Neuronal stem cell (in vitro differentiated cells): Measurements from ENCODE around the gene SNX12.

ENCODE experiments used
- DNase-seq: peaks from one replicate; pipeline ENCODE4 v3.0.0-alpha.2; 2013; ENCODE audit warnings: low spot score
- H2AFZ ChIP-seq: one replicate; pipeline ENCODE4 v1.6.1; 2013; ENCODE audit warnings: mild to moderate bottlenecking, low read length, inconsistent platforms
- H2AK5ac ChIP-seq: 2 replicates; pipeline ENCODE4 v1.6.1; 2013; ENCODE audit warnings: low read depth, mild to moderate bottlenecking, inconsistent platforms, low read length, moderate library complexity, mixed read lengths
- H2BK120ac ChIP-seq: 2 replicates; pipeline ENCODE4 v1.6.1; 2013; ENCODE audit warnings: low read depth, mild to moderate bottlenecking, inconsistent platforms, low read length, moderate library complexity, mixed read lengths
- H2BK12ac ChIP-seq: one replicate; pipeline ENCODE4 v1.6.1; 2013; ENCODE audit warnings: low read length, inconsistent platforms
- H2BK15ac ChIP-seq: 2 replicates; pipeline ENCODE4 v1.6.1; 2013; ENCODE audit warnings: mild to moderate bottlenecking, low read length, inconsistent platforms, mixed read lengths
- H2BK5ac ChIP-seq: one replicate; pipeline ENCODE4 v1.6.1; 2013; ENCODE audit warnings: inconsistent platforms, mild to moderate bottlenecking, low read length, moderate library complexity
- H3K14ac ChIP-seq: one replicate; pipeline ENCODE4 v1.6.1; 2013; ENCODE audit warnings: low read length, inconsistent platforms
- H3K18ac ChIP-seq: 2 replicates; pipeline ENCODE4 v1.6.1; 2013; ENCODE audit warnings: low read length, inconsistent platforms
- H3K23ac ChIP-seq: 2 replicates; pipeline ENCODE4 v1.6.1; 2013; ENCODE audit warnings: low read depth, mild to moderate bottlenecking, mixed read lengths, low read length, inconsistent platforms; ENCODE audit not compliant: poor library complexity
- H3K27ac ChIP-seq: replicated peaks from 3 replicates; pipeline ENCODE4 v1.5.1; 2013; ENCODE audit warnings: low read length, inconsistent platforms
- H3K27me3 ChIP-seq, 3 experiments: 2 replicates each; pipeline ENCODE4 v1.6.1; 2013; ENCODE audit warnings: low read length in 3 of 3, mild to moderate bottlenecking in 2 of 3, inconsistent platforms in 1 of 3, low read depth in 1 of 3, mixed read lengths in 1 of 3, moderate library complexity in 1 of 3; ENCODE audit not compliant: control insufficient read depth in 3 of 3, insufficient read depth in 3 of 3
- H3K36me3 ChIP-seq, 2 donors: replicated peaks in 1 of 2; 2 replicates each; pipeline ENCODE4 v1.6.1; 2013; ENCODE audit warnings: low read length in 2 of 2; ENCODE audit not compliant: control insufficient read depth in 2 of 2, insufficient read depth in 2 of 2
- H3K4ac ChIP-seq: 2 replicates; pipeline ENCODE4 v1.6.1; 2013; ENCODE audit warnings: inconsistent platforms, mild to moderate bottlenecking, low read length, moderate library complexity
- H3K4me1 ChIP-seq, 2 donors: 1 replicate in 1 of 2; 2 replicates in 1 of 2; pipeline ENCODE4 v1.6.1; 2013; ENCODE audit warnings: low read length in 2 of 2, low read depth in 1 of 2; ENCODE audit not compliant: control insufficient read depth in 2 of 2, insufficient read depth in 1 of 2
- H3K4me2 ChIP-seq: one replicate; pipeline ENCODE4 v1.6.1; 2013; ENCODE audit warnings: mild to moderate bottlenecking, low read length, inconsistent platforms; ENCODE audit not compliant: insufficient read depth, poor library complexity, severe bottlenecking
- H3K4me3 ChIP-seq, 2 donors: 2 replicates each; pipeline ENCODE4 v1.5.1; 2013; ENCODE audit warnings: low read length in 2 of 2, mild to moderate bottlenecking in 2 of 2, inconsistent platforms in 1 of 2, moderate library complexity in 1 of 2
- H3K79me1 ChIP-seq: one replicate; pipeline ENCODE4 v1.6.1; 2013; ENCODE audit warnings: low read depth, mild to moderate bottlenecking, inconsistent platforms, low read length, moderate library complexity
- H3K9ac ChIP-seq: one replicate; pipeline ENCODE4 v1.6.1; 2013; ENCODE audit warnings: mild to moderate bottlenecking, low read depth, low read length, inconsistent platforms; ENCODE audit not compliant: poor library complexity
- H3K9me3 ChIP-seq, 2 donors: replicated peaks in 1 of 2; 2 replicates each; pipeline versions ENCODE3 to v1.6.1; 2013; ENCODE audit warnings: low read length in 2 of 2, mild to moderate bottlenecking in 2 of 2, inconsistent platforms in 1 of 2, low read depth in 1 of 2, mixed read lengths in 1 of 2, moderate library complexity in 1 of 2; ENCODE audit not compliant: control insufficient read depth in 2 of 2, insufficient read depth in 1 of 2
- H4K8ac ChIP-seq: one replicate; pipeline ENCODE4 v1.6.1; 2013; ENCODE audit warnings: low read depth, mild to moderate bottlenecking, inconsistent platforms, low read length, moderate library complexity
- H4K91ac ChIP-seq: one replicate; pipeline ENCODE4 v1.6.1; 2013; ENCODE audit warnings: low read length, low read depth, mild to moderate bottlenecking, inconsistent platforms; ENCODE audit not compliant: poor library complexity
- WGBS, 2 donors: extraction: QIAGEN DNeasy Blood & Tissue Kit; methylation state at CpG; one replicate each; pipeline ENCODE4 v1.1.7; 2013; ENCODE audit warnings: missing lambda C conversion rate in 2 of 2, mixed read lengths in 1 of 2; ENCODE audit not compliant: insufficient read length in 2 of 2, insufficient replicate concordance in 1 of 2; ENCODE audit errors: extremely low coverage in 2 of 2; 5-methylcytosine and 5-hydroxymethylcytosine counted together

The SNX12 gene

GRCh38 chrX:71105628-71106027 is 37.5 kb upstream of the SNX12 start:
- no peak overlapping the region for H3K9ac ChIP-seq
- no peak overlapping the region for H4K8ac ChIP-seq
- no peak overlapping the region for H2AFZ ChIP-seq
- no peak overlapping the region for H3K14ac ChIP-seq
- H3K4ac ChIP-seq: no peak overlapping the region
- H3K27ac ChIP-seq: no peak overlapping the region
- peaks cover 14 to 16% of the 10 kb centered on the region in 2 donors for H3K4me1 ChIP-seq
- peaks cover 0 to 11% (median 0%) of the 10 kb centered on the region in 3 experiments for H3K27me3 ChIP-seq
- DNase-seq: no peak
- H2BK120ac ChIP-seq: no peak overlapping the region
- no peak overlapping the region for H4K91ac ChIP-seq
- no CpG with 5 or more reads among the region's 3 CpGs for WGBS, 2 donors
- H2BK12ac ChIP-seq: no peak overlapping the region
- no peaks in the 10 kb centered on the region for H3K36me3 ChIP-seq
- no peak overlapping the region for H3K4me3 ChIP-seq
- no peaks in the 10 kb centered on the region for H3K79me1 ChIP-seq
- H2BK5ac ChIP-seq: no peak overlapping the region
- H3K18ac ChIP-seq: no peak overlapping the region
- no peak overlapping the region for H2BK15ac ChIP-seq
- no peak overlapping the region for H3K23ac ChIP-seq
- H3K9me3 ChIP-seq: no peaks in the 10 kb centered on the region
- no peak overlapping the region for H3K4me2 ChIP-seq
- no peak overlapping the region for H2AK5ac ChIP-seq

- H3K4ac ChIP-seq: no peak overlapping the region
- no peak overlapping the region for H3K4me2 ChIP-seq
- peak overlapping the region; percentile 43 for H4K8ac ChIP-seq
- H3K27me3 ChIP-seq: peaks cover 0 to 14% (median 0%) of the 10 kb centered on the region in 3 experiments
- no peaks in the 10 kb centered on the region for H3K9me3 ChIP-seq
- no peak overlapping the region for H3K9ac ChIP-seq
- no peaks in the 10 kb centered on the region for H3K36me3 ChIP-seq
- H3K27ac ChIP-seq: peak overlapping the region; percentile 72
- no peak overlapping the region for H3K14ac ChIP-seq
- no peak overlapping the region for H4K91ac ChIP-seq
- no peak overlapping the region for H2BK15ac ChIP-seq
- no peak for DNase-seq
- H2AFZ ChIP-seq: peak overlapping the region; percentile 78
- no peaks in the 10 kb centered on the region for H3K79me1 ChIP-seq
- WGBS, 2 donors: no CpG with 5 or more reads among the region's 10 CpGs
- H2BK120ac ChIP-seq: no peak overlapping the region
- no peak overlapping the region for H2AK5ac ChIP-seq
- H3K4me3 ChIP-seq: no peak overlapping the region
- H2BK5ac ChIP-seq: no peak overlapping the region
- H3K23ac ChIP-seq: no peak overlapping the region
- no peak overlapping the region for H2BK12ac ChIP-seq
- peaks cover 16 to 19% of the 10 kb centered on the region in 2 donors for H3K4me1 ChIP-seq
- no peak overlapping the region for H3K18ac ChIP-seq
Observed at GRCh38 chrX:71103110-71103983, 35.2 kb upstream of the SNX12 start.

GRCh38 chrX:71102292-71102691 is 34.2 kb upstream of the SNX12 start:
- no peak overlapping the region for H3K4me2 ChIP-seq
- no peaks in the 10 kb centered on the region for H3K36me3 ChIP-seq
- H3K27me3 ChIP-seq: peaks cover 0 to 20% (median 2%) of the 10 kb centered on the region in 3 experiments
- H3K4me3 ChIP-seq: no peak overlapping the region
- WGBS, 2 donors: no CpG with 5 or more reads among the region's 3 CpGs
- no peak overlapping the region for H3K18ac ChIP-seq
- H2BK120ac ChIP-seq: no peak overlapping the region
- H3K27ac ChIP-seq: no peak overlapping the region
- H4K91ac ChIP-seq: no peak overlapping the region
- peaks cover 16 to 17% of the 10 kb centered on the region in 2 donors for H3K4me1 ChIP-seq
- no peak overlapping the region for H3K9ac ChIP-seq
- H2BK5ac ChIP-seq: no peak overlapping the region
- H2AFZ ChIP-seq: no peak overlapping the region
- no peaks in the 10 kb centered on the region for H3K79me1 ChIP-seq
- H3K23ac ChIP-seq: no peak overlapping the region
- no peak overlapping the region for H2BK12ac ChIP-seq
- H3K14ac ChIP-seq: no peak overlapping the region
- H2BK15ac ChIP-seq: no peak overlapping the region
- no peak overlapping the region for H3K4ac ChIP-seq
- H3K9me3 ChIP-seq: no peaks in the 10 kb centered on the region
- DNase-seq: no peak
- H2AK5ac ChIP-seq: no peak overlapping the region
- no peak overlapping the region for H4K8ac ChIP-seq

- H2BK120ac ChIP-seq: no peak overlapping the region
- DNase-seq: no peak
- H2BK5ac ChIP-seq: no peak overlapping the region
Observed at GRCh38 chrX:71100581-71101505, 32.7 kb upstream of the SNX12 start.

More at GRCh38 chrX:71100581-71101505, 32.7 kb upstream of the SNX12 start:
- no peak overlapping the region for H3K4me2 ChIP-seq
- no peak overlapping the region for H3K23ac ChIP-seq
- no peak overlapping the region for H3K4ac ChIP-seq
- H3K18ac ChIP-seq: no peak overlapping the region
- no peak overlapping the region for H4K8ac ChIP-seq
- no peak overlapping the region for H2AK5ac ChIP-seq
- H3K36me3 ChIP-seq: no peaks in the 10 kb centered on the region
- H3K4me1 ChIP-seq: peaks cover 17% of the 10 kb centered on the region in 2 donors
- H3K79me1 ChIP-seq: no peaks in the 10 kb centered on the region
- no peak overlapping the region for H4K91ac ChIP-seq
- no peak overlapping the region for H3K4me3 ChIP-seq
- no peak overlapping the region for H3K14ac ChIP-seq
- H3K9ac ChIP-seq: no peak overlapping the region
- H2BK15ac ChIP-seq: no peak overlapping the region
- H2BK12ac ChIP-seq: no peak overlapping the region
- H3K27ac ChIP-seq: no peak overlapping the region
- no CpG with 5 or more reads among the region's 31 CpGs for WGBS, 2 donors
- H3K9me3 ChIP-seq: no peaks in the 10 kb centered on the region
- no peak overlapping the region for H2AFZ ChIP-seq
- peaks cover 0 to 30% (median 10%) of the 10 kb centered on the region in 3 experiments for H3K27me3 ChIP-seq
